HEK293T (cell line): Measurements from ENCODE around the gene CDK14.

Experiments used
- ARNT ChIP-seq: fragments of 450-650 bp; IDR thresholded peaks from 2 replicates; pipeline ENCODE4 v1.6.1; 2017; ENCODE audit warnings: mild to moderate bottlenecking
- BHLHE40 ChIP-seq: fragments of 450-650 bp; IDR thresholded peaks from 2 replicates; pipeline ENCODE4 v1.6.1; 2016; ENCODE audit warnings: mild to moderate bottlenecking, moderate library complexity, borderline replicate concordance
- FOXA1 ChIP-seq: fragments of 450-650 bp; IDR thresholded peaks from 2 replicates; pipeline ENCODE4 v1.6.1; 2016; ENCODE audit warnings: mild to moderate bottlenecking
- FOXK2 ChIP-seq: fragments of 450-650 bp; IDR thresholded peaks from 2 replicates; pipeline ENCODE4 v1.6.1; 2016; ENCODE audit warnings: mild to moderate bottlenecking
- PKNOX1 ChIP-seq: fragments of 450-650 bp; IDR thresholded peaks from 2 replicates; pipeline ENCODE4 v1.6.1; 2016
- ZNF384 ChIP-seq: fragments of 450-650 bp; IDR thresholded peaks from 2 replicates; pipeline ENCODE4 v1.6.1; 2016

DNA sequence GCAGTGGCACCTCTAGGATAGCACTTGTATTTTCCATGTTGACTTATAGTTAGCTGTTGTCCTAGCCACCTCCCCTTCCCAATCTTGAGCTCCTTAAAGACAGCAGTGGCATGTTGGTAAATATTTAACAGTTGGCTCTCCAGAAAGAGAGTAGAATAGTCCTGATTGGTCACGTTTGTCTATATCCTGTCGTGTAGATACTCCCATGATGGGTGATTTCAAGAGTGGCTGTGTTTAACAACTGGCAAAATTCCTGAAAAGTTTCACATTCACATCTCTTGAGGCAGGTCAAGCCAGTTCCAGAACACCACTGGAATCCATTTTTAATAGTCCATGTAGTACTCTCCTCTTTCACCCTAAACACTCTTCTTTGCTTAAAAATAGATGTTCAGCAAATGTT is 599.9 kb downstream of the CDK14 start:
- TF ChIP-seq BHLHE40 = no peak
- TF ChIP-seq FOXK2 = no peak
- no peak for TF ChIP-seq FOXA1
- no peak for TF ChIP-seq PKNOX1
- no peak for TF ChIP-seq ZNF384
- TF ChIP-seq ARNT = no peak
